Upper lobe of left lung (tissue), 4 donors: ENCODE measurements around the gene PJA2.
"Not testable (repeated sequence)": the region's sequence is repeated elsewhere in the genome, so short reads cannot be mapped to it uniquely, and the experiment has no call there.

Source experiments
- POLR2A ChIP-seq, 4 donors: fragments of 450-650 bp; IDR thresholded peaks; one replicate each; pipeline ENCODE4 v1.5.1; 2016 to 2017; ENCODE audit warnings: antibody characterized with exemption in 4 of 4, mild to moderate bottlenecking in 2 of 4
- POLR2AphosphoS5 ChIP-seq, 2 donors: sonication (generic); formaldehyde crosslinking; IDR thresholded peaks; one replicate each; pipeline ENCODE4 v1.5.1; 2017; ENCODE audit warnings: antibody characterized with exemption in 2 of 2
- TF ChIP-seq, protein P1 (sequence below), 6 experiments: fragments of 450-650 bp in 4 of 6; fragments of 200-600 bp in 2 of 6; sonication (generic) in 2 of 6; IDR thresholded peaks; one replicate each; pipeline ENCODE4 v1.5.1; 2016 to 2019; ENCODE audit warnings: antibody characterized with exemption in 6 of 6

DNA sequence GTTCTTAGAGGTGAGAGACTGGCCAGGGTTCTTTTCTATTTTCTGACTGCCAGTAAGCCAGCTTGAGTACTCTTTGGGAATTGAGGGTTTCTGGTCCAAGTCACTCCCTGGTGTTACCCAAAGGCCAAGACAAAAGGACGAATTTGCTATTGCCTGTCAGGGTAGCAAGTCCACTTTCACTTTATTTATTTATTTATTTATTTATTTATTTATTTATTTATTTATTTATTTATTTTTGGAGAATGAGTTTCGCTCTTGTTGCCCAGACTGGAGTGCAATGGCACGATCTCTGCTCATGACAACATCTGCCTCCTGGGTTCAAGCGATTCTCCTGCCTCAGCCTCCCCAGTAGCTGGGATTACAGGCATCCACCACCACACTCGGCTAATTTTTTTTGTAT, 15.7 kb upstream of the PJA2 start:
- TF ChIP-seq POLR2A, POLR2AphosphoS5 (IDR thresholded peaks at IDR 0.05): not testable (repeated sequence)
- TF ChIP-seq, protein P1, sequence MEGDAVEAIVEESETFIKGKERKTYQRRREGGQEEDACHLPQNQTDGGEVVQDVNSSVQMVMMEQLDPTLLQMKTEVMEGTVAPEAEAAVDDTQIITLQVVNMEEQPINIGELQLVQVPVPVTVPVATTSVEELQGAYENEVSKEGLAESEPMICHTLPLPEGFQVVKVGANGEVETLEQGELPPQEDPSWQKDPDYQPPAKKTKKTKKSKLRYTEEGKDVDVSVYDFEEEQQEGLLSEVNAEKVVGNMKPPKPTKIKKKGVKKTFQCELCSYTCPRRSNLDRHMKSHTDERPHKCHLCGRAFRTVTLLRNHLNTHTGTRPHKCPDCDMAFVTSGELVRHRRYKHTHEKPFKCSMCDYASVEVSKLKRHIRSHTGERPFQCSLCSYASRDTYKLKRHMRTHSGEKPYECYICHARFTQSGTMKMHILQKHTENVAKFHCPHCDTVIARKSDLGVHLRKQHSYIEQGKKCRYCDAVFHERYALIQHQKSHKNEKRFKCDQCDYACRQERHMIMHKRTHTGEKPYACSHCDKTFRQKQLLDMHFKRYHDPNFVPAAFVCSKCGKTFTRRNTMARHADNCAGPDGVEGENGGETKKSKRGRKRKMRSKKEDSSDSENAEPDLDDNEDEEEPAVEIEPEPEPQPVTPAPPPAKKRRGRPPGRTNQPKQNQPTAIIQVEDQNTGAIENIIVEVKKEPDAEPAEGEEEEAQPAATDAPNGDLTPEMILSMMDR (IDR thresholded peaks at IDR 0.05) = not testable (repeated sequence)
